Measurements from ENCODE around the gene TRMT61A. TPM values are rescaled to one million over a fixed set of nuclear protein-coding genes. Genes with fewer than 3 reads are reported as not detected.

Gene TRMT61A
- total RNA-seq, 1 donor from 2014 or later: 6.1 TPM

DNA sequence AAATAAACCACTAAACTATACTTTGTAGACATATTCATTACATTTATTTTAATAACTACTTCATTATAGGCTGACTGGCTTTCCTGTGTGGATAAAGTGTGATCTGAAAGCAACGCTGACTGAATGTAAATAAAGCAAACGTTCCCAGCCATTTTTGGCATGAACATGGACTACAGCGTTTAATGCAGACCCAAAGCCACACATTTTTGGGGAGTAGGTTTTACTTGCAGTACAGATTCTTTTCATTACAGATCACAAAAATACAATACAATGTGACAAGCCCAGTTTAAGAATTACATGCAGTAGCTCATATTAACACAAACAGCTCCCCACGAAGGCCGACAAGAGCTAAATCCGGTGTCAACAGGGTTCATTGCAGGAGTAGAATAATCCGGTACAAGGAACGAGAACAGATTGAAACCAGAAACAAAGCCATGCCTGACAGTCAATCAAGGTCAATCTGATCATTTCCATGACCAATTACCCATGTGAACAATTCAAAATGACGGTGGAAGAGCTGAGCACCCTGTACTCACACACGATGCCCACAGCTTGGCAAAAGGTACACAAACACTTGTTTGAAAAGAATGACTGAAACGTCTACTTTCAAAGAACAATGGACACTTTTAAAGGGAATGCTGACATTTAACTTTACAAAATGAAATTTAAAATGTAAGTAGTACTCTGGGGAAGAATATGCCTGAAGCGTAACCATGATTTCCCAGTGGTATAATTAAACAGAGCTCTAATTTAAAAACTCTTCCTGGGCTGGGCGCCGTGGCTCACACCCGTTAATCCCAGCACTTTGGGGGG lies 28.2 kb downstream of the TRMT61A start:
- Mint-ChIP-seq H3K36me3 (ENCODE audit: low read depth, unreplicated experiment) (peaks cover 41% of the 10 kb centered on the region), H3K27me3 (ENCODE audit: unreplicated experiment) (peaks cover 17% of the 10 kb centered on the region), H3K4me3 (ENCODE audit: unreplicated experiment) (peak overlapping the region; percentile 25), H3K4me1 (ENCODE audit: unreplicated experiment) (peaks cover 28% of the 10 kb centered on the region), H3K9me3 (ENCODE audit: unreplicated experiment) (no peaks in the 10 kb centered on the region), H3K27ac (ENCODE audit: unreplicated experiment) (peak overlapping the region; percentile 36)
- DNase-seq (ENCODE audit: low spot score): no peak
- TF ChIP-seq, protein P1, sequence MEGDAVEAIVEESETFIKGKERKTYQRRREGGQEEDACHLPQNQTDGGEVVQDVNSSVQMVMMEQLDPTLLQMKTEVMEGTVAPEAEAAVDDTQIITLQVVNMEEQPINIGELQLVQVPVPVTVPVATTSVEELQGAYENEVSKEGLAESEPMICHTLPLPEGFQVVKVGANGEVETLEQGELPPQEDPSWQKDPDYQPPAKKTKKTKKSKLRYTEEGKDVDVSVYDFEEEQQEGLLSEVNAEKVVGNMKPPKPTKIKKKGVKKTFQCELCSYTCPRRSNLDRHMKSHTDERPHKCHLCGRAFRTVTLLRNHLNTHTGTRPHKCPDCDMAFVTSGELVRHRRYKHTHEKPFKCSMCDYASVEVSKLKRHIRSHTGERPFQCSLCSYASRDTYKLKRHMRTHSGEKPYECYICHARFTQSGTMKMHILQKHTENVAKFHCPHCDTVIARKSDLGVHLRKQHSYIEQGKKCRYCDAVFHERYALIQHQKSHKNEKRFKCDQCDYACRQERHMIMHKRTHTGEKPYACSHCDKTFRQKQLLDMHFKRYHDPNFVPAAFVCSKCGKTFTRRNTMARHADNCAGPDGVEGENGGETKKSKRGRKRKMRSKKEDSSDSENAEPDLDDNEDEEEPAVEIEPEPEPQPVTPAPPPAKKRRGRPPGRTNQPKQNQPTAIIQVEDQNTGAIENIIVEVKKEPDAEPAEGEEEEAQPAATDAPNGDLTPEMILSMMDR (IDR thresholded peaks at IDR 0.05; ENCODE audit: unreplicated experiment): no peak

DNA sequence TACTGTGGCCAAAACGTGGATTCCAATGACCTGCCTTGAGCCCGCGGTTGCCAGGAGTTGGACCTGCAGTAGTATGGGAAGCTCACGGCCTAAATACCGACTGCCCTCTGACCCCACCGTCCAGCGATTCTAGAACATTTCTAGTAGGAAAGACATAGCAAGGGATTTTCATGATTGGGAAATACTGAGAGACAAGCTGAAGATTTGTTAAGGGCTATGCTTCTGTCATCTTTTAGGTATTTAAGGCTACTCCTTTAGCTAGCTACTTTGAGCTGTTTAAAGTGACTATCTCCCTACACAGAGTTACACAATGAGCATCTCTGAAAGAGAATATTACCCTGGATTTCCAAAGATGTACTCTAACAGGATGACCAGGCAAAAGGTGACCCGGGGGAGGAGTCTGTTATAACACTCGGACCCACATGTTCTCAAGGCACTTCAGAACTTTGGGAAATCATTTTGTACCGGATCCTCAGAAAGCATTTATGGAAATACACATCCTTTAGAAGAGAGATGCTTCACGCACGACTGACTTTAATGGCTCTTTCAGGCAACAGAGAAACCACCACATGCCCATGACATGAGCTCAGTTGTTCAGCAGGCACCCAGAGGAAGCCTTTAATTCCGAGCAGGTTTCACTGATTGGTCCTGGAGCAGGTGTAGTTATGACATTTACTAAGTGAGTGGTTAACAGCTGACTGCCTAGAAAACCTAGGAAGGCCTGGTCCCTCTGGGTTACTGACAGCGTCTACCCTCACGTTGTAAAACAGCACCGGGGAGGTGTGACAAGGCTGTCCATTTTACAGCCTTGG lies 29.3 kb downstream of the TRMT61A start:
- Mint-ChIP-seq H3K9me3 (ENCODE audit: unreplicated experiment) (no peaks in the 10 kb centered on the region), H3K4me3 (ENCODE audit: unreplicated experiment) (peak overlapping the region; percentile 60), H3K27ac (ENCODE audit: unreplicated experiment) (no peak overlapping the region), H3K36me3 (ENCODE audit: low read depth, unreplicated experiment) (peaks cover 42% of the 10 kb centered on the region), H3K27me3 (ENCODE audit: unreplicated experiment) (peaks cover 17% of the 10 kb centered on the region), H3K4me1 (ENCODE audit: unreplicated experiment) (peaks cover 29% of the 10 kb centered on the region)
- DNase-seq (ENCODE audit: low spot score): no peak
- TF ChIP-seq, protein P1 (IDR thresholded peaks at IDR 0.05; ENCODE audit: unreplicated experiment): no peak

DNA sequence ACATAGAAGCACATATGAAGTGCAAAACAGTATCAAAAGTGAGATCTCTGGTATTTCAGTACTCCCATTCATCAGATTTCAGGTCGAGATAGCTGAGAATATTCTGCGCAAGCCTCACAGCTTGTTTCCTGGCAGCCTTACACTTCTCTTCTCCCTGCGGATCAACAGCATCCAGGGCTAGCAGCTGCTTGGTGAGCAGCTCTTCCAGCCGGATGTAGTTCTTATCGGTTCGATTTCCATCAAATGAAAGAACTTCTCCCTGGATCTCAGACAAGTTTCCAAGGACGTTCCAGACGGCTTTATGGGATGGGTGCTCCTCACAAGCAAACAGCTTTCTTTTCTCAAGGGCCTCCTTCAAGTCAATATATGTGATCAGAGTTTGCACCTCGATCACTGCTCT lies 30.8 kb downstream of the TRMT61A start:
- Mint-ChIP-seq H3K27ac (ENCODE audit: unreplicated experiment) (no peak overlapping the region), H3K36me3 (ENCODE audit: low read depth, unreplicated experiment) (peaks cover 43% of the 10 kb centered on the region), H3K9me3 (ENCODE audit: unreplicated experiment) (no peaks in the 10 kb centered on the region), H3K27me3 (ENCODE audit: unreplicated experiment) (peaks cover 19% of the 10 kb centered on the region), H3K4me1 (ENCODE audit: unreplicated experiment) (peaks cover 38% of the 10 kb centered on the region), H3K4me3 (ENCODE audit: unreplicated experiment) (peak overlapping the region; percentile 71)
- DNase-seq (ENCODE audit: low spot score): no peak
- TF ChIP-seq, protein P1 (IDR thresholded peaks at IDR 0.05; ENCODE audit: unreplicated experiment): no peak

DNA sequence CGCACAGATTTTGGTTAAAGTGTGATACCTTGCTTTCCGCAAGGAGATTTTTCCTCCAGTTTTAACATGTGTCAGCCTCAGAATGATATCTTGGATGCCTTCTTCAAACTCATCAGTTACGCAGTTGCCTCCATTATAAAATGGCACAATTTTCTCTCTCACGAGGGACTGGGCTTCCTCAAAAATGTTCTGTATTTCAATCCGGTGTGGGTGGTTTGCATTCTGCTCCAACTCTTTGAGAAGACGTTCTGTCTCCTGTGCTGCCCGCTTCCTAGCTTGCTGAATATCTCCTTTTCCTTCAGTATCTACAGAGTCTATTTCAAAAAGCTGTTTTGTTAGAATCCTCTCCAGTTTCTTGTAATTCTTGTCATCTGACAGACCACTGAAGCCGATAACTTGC lies 31.7 kb downstream of the TRMT61A start:
- TF ChIP-seq, protein P1 (IDR thresholded peaks at IDR 0.05; ENCODE audit: unreplicated experiment): no peak
- no peaks in the 10 kb centered on the region for H3K9me3 Mint-ChIP-seq (ENCODE audit: unreplicated experiment)
- H3K4me3 Mint-ChIP-seq (ENCODE audit: unreplicated experiment): peak overlapping the region; percentile 99
- H3K4me1 Mint-ChIP-seq (ENCODE audit: unreplicated experiment): peaks cover 38% of the 10 kb centered on the region
- peak overlapping the region; percentile 98 for H3K27ac Mint-ChIP-seq (ENCODE audit: unreplicated experiment)
- peaks cover 22% of the 10 kb centered on the region for H3K27me3 Mint-ChIP-seq (ENCODE audit: unreplicated experiment)
- no peak for DNase-seq (ENCODE audit: low spot score)
- H3K36me3 Mint-ChIP-seq (ENCODE audit: low read depth, unreplicated experiment): peaks cover 35% of the 10 kb centered on the region
